HG02763 (cell line): ENCODE results near the gene FAM117B.
A peak's percentile ranks its signal among the peaks of the same experiment; 100 is the strongest.

Source experiments
- ATAC-seq: cut with Tn5 transposase; IDR thresholded peaks from one replicate; pipeline ENCODE4 v1.9.1; 2021; ENCODE audit warnings: mild to moderate bottlenecking, moderate library complexity; ENCODE audit not compliant: unreplicated experiment

FAM117B gene

GRCh38 chr2:202634556-202635427 lies at the start of gene FAM117B:
TSS of gene FAM117B (plus strand) at chr2:202634969. CDS start at chr2:202635188, 219 bp downstream.
- peak; percentile 89 for ATAC-seq

GRCh38 chr2:202588647-202589581 lies 45.9 kb upstream of the FAM117B start:
- no peak for ATAC-seq

GRCh38 chr2:202589582-202589949 lies 45.2 kb upstream of the FAM117B start:
- no peak for ATAC-seq

- ATAC-seq: no peak
These were observed 42.2 kb upstream of the FAM117B start for GRCh38 chr2:202592566-202592965.

- ATAC-seq: no peak
These were observed 35.7 kb upstream of the FAM117B start for GRCh38 chr2:202599105-202599504.

DNA sequence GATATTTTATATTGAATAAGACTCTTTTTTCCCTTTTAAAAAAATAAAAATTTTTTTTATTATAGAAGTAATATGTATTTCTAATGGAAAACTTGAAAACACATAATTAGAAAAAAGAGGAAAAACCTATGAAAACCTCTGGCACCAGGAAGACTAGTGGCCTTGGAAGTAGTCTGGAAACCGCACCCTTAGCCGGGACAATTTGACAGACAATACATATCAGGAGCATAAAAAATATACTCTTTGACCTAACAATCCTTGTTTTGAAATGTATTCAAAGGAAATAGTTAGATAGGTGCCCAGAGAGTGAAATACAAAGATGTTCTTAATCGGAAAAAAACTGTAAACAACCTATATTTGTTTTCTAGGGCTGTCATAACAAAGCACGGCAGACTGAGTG lies 34.9 kb upstream of the FAM117B start:
- ATAC-seq: no peak

GRCh38 chr2:202604699-202605098 lies 30.1 kb upstream of the FAM117B start:
- no peak for ATAC-seq

DNA sequence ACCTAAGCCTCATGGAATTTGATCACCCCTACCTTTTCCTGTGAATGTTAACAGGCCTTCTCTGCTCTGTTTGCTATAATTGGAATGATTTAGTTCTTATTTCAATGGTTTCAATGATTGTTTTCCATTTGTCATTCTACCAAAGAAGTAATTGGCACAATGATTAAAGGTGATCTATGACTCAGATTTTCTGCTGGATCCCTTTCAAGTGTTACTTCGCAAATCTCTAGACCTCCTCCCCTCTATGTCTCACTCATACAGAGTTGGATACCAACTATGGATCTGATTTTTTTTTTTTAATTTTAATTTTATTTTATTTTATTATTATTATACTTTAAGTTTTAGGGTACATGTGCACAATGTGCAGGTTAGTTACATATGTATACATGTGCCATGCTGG lies 29.6 kb upstream of the FAM117B start:
- ATAC-seq: no peak

- no peak for ATAC-seq
These were observed 26.5 kb upstream of the FAM117B start for GRCh38 chr2:202608142-202608852.

GRCh38 chr2:202609381-202610145 lies 25.2 kb upstream of the FAM117B start:
- ATAC-seq: peak; percentile 94

GRCh38 chr2:202610380-202610779 lies 24.4 kb upstream of the FAM117B start:
- ATAC-seq: no peak

- no peak for ATAC-seq
These were observed 22.6 kb upstream of the FAM117B start for GRCh38 chr2:202612145-202612544.

DNA sequence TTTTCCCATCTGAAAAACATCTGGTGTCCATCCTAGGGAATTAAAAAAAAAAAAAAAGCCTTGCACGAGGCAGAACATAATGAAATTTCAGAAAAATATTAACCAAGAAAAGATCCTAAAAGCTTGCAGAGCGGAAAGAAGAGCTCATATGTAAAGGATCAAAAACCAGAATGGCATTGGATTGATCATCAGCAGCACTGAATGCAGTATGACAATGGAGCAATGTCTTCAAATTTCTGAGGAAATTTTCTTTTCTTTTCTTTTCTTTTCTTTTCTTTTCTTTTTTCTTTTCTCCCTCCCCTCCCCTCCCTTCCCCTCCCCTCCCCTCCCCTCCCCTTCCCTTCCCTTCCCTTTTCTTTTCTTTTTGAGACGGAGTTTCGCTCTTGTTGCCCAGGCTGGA lies 21.3 kb upstream of the FAM117B start:
- ATAC-seq: no peak

- no peak for ATAC-seq
These were observed 10.6 kb upstream of the FAM117B start for GRCh38 chr2:202624133-202624532.

- ATAC-seq: no peak
These were observed 7.7 kb upstream of the FAM117B start for GRCh38 chr2:202627042-202627441.

- no peak for ATAC-seq
These were observed 6.0 kb upstream of the FAM117B start for GRCh38 chr2:202628646-202629198.

- no peak for ATAC-seq
These were observed 2.0 kb upstream of the FAM117B start for GRCh38 chr2:202632682-202633290.

DNA sequence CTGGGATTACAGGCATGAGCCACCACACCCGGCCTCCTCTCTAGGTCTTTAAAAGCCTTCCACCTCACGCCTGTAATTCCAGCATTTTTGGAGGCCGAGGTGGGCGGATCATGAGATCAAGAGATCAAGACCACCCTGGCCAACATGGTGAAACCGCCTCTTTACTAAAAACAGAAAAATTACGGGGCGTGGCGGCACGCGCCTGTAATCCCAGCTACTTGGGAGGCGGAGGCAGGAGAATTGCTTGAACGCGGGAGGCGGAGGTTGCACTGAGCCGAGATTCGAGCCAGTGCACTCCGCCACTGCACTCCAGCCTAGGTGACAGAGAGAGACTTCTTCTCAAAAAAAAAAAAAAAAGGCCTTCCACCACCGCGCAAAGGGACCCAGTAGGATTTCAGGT lies 1.3 kb upstream of the FAM117B start:
- ATAC-seq: no peak

DNA sequence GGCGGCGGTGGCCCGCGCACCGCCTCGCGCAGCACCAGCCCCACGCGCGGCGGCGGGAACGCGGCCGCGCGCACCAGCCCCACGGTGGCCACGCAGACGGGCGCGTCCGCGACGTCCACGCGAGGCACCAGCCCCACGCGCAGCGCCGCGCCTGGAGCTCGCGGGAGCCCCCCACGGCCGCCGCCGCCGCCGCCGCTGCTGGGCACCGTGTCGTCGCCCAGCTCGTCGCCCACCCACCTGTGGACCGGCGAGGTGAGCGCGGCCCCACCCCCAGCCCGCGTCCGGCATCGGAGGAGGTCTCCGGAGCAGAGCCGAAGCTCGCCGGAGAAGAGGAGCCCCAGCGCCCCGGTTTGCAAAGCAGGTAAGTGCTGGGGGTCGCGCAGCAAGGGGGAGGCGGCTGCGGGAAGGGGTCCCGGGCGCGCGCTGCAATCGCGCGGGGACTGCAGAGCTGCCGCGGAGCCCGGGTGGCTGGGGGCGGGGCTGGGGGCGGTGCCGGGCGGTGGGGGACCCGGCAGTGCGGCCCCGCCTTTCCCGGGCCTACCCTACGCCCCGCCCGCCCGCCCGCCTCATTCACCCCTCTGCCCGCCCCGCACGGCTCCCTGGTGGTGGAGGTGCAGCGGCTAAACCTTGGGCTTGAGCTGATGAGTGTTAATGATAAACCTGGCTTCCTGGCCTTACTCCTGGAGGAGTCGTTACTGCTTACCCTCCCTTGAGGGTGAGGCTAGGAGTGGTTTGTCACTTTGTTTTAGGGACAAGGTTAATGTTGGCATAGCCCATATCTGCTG lies 851 bp downstream of the FAM117B start:
- peak; percentile 58 for ATAC-seq
